Activated naive CD8-positive, alpha-beta T cell treated with anti-CD3 and anti-CD28 coated beads for 36 hours (primary cell): ENCODE results near the gene DYNLT5. TPM values are rescaled to one million over a fixed set of nuclear protein-coding genes. Genes with fewer than 3 reads are reported as not detected.
"Not testable (repeated sequence)": the region's sequence is repeated elsewhere in the genome, so short reads cannot be mapped to it uniquely, and the experiment has no call there.

ENCODE experiments used
- DNase-seq: peaks from one replicate; pipeline ENCODE4 v3.0.0; 2021
- H3K27ac Mint-ChIP-seq: one replicate; pipeline ENCODE4 v1.8.0; 2022; ENCODE audit warnings: mild to moderate bottlenecking, moderate library complexity, mixed read lengths
- H3K27me3 Mint-ChIP-seq: one replicate; pipeline ENCODE4 v1.8.0; 2022; ENCODE audit warnings: mild to moderate bottlenecking, mixed read lengths
- H3K36me3 Mint-ChIP-seq: one replicate; pipeline ENCODE4 v1.8.0; 2021; ENCODE audit warnings: mild to moderate bottlenecking, mixed read lengths
- H3K4me1 Mint-ChIP-seq: one replicate; pipeline ENCODE4 v1.8.0; 2021; ENCODE audit warnings: mixed read lengths
- H3K4me3 Mint-ChIP-seq: one replicate; pipeline ENCODE4 v1.8.0; 2022; ENCODE audit warnings: mild to moderate bottlenecking, moderate library complexity, mixed read lengths
- H3K9me3 Mint-ChIP-seq: one replicate; pipeline ENCODE4 v1.8.0; 2022; ENCODE audit warnings: mixed read lengths
- total RNA-seq, 2 experiments: library from RNA; stranded (reverse); gene quantifications; one replicate each; pipeline ENCODE4 v1.2.3, GENCODE V29; 2021

Gene DYNLT5
- total RNA-seq, 2 experiments from 2014 or later: not detected

GRCh38 chr1:66733348-66734017 lies 18.8 kb upstream of the DYNLT5 start:
- Mint-ChIP-seq H3K9me3 (peaks cover 3% of the 10 kb centered on the region), H3K27ac (no peak overlapping the region), H3K27me3 (peaks cover 3% of the 10 kb centered on the region), H3K4me3 (no peak overlapping the region), H3K36me3 (no peaks in the 10 kb centered on the region), H3K4me1 (peaks cover 16% of the 10 kb centered on the region)
- no peak for DNase-seq

DNA sequence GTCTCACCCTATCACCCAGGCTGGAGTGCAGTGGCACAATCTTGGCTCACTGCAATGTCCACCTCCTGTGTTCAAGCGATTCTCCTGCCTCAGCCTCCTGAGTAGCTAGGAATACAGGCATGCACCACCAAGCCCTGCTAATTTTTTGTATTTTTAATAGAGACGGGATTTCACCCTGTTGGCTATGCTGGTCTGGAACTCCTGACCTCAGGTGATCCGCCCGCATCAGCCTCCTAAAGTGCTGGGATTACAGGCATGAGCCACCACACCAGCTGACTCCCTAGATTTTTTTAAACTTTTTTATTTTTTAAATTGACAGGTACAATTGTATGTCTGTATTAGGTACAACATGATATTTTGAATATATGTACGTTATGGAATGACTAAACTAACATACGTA lies 17.7 kb upstream of the DYNLT5 start:
- not testable (repeated sequence) for H3K4me3 Mint-ChIP-seq, H3K9me3 Mint-ChIP-seq

GRCh38 chr1:66737836-66738235 lies 14.4 kb upstream of the DYNLT5 start:
- no peaks in the 10 kb centered on the region for H3K27me3 Mint-ChIP-seq
- H3K36me3 Mint-ChIP-seq: no peaks in the 10 kb centered on the region
- peaks cover 14% of the 10 kb centered on the region for H3K4me1 Mint-ChIP-seq
- no peak overlapping the region for H3K4me3 Mint-ChIP-seq
- H3K9me3 Mint-ChIP-seq: no peaks in the 10 kb centered on the region
- H3K27ac Mint-ChIP-seq: no peak overlapping the region
- no peak for DNase-seq

More for the DNA sequence above, 17.7 kb upstream of the DYNLT5 start:
- H3K4me1 Mint-ChIP-seq: peaks cover 15% of the 10 kb centered on the region
- not testable (repeated sequence) for DNase-seq, H3K27me3 Mint-ChIP-seq, H3K27ac Mint-ChIP-seq, H3K36me3 Mint-ChIP-seq

DNA sequence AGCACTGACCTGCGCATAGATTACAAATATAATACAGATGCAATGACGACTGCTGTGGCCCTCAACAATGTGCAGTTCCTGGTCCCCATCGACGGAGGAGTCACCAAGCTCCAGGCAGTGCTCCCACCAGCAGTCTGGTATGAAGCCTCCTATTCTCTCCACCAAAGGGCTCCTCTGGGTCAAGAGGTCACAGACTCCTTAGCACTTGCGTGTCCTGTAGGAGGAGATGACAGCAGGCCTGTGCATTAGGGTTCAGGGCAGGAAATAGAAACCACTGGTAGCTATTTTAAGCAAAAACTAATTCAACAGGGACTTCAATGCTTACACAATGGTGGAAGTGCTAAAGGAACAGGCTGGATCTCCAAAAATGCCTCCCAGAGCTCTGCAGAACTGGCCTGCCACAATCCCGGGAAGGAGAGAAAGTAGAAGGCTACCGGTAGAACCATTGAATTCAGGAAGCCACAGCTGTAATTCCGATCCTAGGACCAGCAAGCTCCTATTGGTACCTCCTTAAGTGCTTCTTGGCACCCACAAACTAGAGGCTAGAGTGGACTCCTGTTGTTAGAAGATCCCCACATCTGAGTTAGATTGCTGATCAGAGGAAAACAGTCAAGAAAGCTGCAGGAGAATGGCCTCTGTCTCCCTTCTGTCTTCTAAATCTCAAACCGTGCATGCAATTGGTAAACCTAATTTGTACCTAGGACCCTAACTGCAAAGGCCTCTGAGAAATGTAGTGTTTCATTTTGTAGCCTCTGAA lies 12.7 kb upstream of the DYNLT5 start:
- H3K4me1 Mint-ChIP-seq: peaks cover 11% of the 10 kb centered on the region
- no peaks in the 10 kb centered on the region for H3K36me3 Mint-ChIP-seq
- no peak for DNase-seq
- H3K27ac Mint-ChIP-seq: no peak overlapping the region
- no peak overlapping the region for H3K4me3 Mint-ChIP-seq
- peaks cover 3% of the 10 kb centered on the region for H3K27me3 Mint-ChIP-seq
- no peaks in the 10 kb centered on the region for H3K9me3 Mint-ChIP-seq

- no peaks in the 10 kb centered on the region for H3K9me3 Mint-ChIP-seq
- H3K27me3 Mint-ChIP-seq: peaks cover 33% of the 10 kb centered on the region
- no peak for DNase-seq
- H3K4me1 Mint-ChIP-seq: peaks cover 2% of the 10 kb centered on the region
- H3K27ac Mint-ChIP-seq: no peak overlapping the region
- no peaks in the 10 kb centered on the region for H3K36me3 Mint-ChIP-seq
- H3K4me3 Mint-ChIP-seq: no peak overlapping the region
Measured at GRCh38 chr1:66745451-66745850, 6.8 kb upstream of the DYNLT5 start.

DNA sequence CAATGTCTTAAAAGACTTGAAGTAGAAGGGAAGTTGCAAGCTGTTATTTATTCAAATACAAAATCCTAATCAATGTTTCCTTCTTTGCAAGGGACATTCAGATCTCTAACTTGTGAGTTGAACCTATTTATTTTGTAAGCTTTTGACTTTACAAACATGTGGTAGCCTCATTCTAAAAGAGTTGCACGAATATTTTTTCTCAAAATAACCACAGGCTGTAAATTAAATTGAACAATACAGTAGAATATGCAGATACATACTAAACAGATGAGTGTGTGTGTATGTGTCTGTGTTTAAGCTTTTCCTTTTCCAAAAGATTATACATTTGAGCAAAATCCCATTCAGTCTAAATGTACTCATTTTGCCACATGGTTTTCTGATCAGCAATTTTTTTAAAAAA lies 4.8 kb upstream of the DYNLT5 start:
- Mint-ChIP-seq H3K9me3 (no peaks in the 10 kb centered on the region), H3K36me3 (no peaks in the 10 kb centered on the region), H3K4me3 (no peak overlapping the region), H3K27ac (no peak overlapping the region), H3K27me3 (peaks cover 51% of the 10 kb centered on the region), H3K4me1 (peaks cover 9% of the 10 kb centered on the region)
- DNase-seq: no peak

DNA sequence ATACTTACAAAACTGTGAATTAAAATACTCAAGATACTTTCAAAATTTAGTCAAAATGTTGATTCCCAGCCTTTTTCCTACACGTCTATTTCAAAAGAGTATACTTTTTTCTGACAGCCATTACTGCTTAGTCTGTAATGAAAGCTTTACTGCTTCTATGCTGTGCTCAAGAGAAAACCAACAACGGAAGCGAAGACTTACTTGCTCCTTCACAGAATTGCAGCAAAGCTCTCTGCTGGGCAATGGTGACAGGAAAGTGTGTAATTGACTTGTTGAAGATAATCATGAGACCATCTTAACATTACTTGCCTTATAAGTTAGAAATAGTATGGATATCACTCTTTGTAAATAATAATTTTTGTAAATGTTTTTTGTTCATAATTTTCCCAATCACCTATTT lies 1.7 kb upstream of the DYNLT5 start:
- Mint-ChIP-seq H3K36me3 (no peaks in the 10 kb centered on the region), H3K4me1 (peaks cover 14% of the 10 kb centered on the region), H3K9me3 (no peaks in the 10 kb centered on the region), H3K27ac (no peak overlapping the region), H3K27me3 (peaks cover 70% of the 10 kb centered on the region), H3K4me3 (no peak overlapping the region)
- no peak for DNase-seq

DNA sequence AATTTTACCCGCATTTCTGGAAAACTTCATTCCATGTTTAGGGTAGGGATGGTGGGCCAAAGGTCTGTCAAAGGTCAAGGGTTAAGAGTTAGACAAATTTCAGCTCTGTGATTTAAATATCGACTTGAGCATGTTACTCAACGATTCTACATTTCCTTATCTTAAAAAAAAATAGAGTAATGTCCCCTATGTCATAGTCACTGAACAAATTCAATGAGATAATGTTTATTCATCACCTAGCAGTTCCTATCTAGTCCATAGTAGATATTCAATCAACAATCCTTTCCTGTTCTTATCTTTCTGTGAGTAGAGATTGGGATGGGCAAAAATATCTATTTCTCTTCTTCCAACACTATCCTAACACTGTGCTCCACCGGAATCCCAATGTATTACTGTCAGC lies 1.1 kb upstream of the DYNLT5 start:
- no peaks in the 10 kb centered on the region for H3K9me3 Mint-ChIP-seq
- H3K4me3 Mint-ChIP-seq: no peak overlapping the region
- H3K27me3 Mint-ChIP-seq: peaks cover 70% of the 10 kb centered on the region

GRCh38 chr1:66752671-66753371 lies 562 bp downstream of the DYNLT5 start:
- peak overlapping the region; percentile 58 for H3K4me3 Mint-ChIP-seq
- no peak overlapping the region for H3K27ac Mint-ChIP-seq
- no peak for DNase-seq
- H3K27me3 Mint-ChIP-seq: peaks cover 68% of the 10 kb centered on the region
- H3K36me3 Mint-ChIP-seq: no peaks in the 10 kb centered on the region
- H3K9me3 Mint-ChIP-seq: no peaks in the 10 kb centered on the region
- H3K4me1 Mint-ChIP-seq: peaks cover 14% of the 10 kb centered on the region

More for the DNA sequence above, 1.1 kb upstream of the DYNLT5 start:
- Mint-ChIP-seq H3K36me3 (no peaks in the 10 kb centered on the region), H3K4me1 (peaks cover 14% of the 10 kb centered on the region), H3K27ac (no peak overlapping the region)
- no peak for DNase-seq

GRCh38 chr1:66757722-66758240 lies 5.5 kb downstream of the DYNLT5 start:
- peaks cover 25% of the 10 kb centered on the region for H3K27me3 Mint-ChIP-seq
- no peak overlapping the region for H3K27ac Mint-ChIP-seq
- H3K36me3 Mint-ChIP-seq: no peaks in the 10 kb centered on the region
- DNase-seq: no peak
- H3K9me3 Mint-ChIP-seq: no peaks in the 10 kb centered on the region
- H3K4me3 Mint-ChIP-seq: no peak overlapping the region
- peaks cover 6% of the 10 kb centered on the region for H3K4me1 Mint-ChIP-seq

GRCh38 chr1:66758241-66758755 lies 6.0 kb downstream of the DYNLT5 start:
- no peak for DNase-seq
- H3K4me3 Mint-ChIP-seq: no peak overlapping the region
- no peaks in the 10 kb centered on the region for H3K36me3 Mint-ChIP-seq
- H3K27me3 Mint-ChIP-seq: peaks cover 20% of the 10 kb centered on the region
- no peaks in the 10 kb centered on the region for H3K9me3 Mint-ChIP-seq
- peaks cover 3% of the 10 kb centered on the region for H3K4me1 Mint-ChIP-seq
- no peak overlapping the region for H3K27ac Mint-ChIP-seq

GRCh38 chr1:66760506-66760905 lies 8.2 kb downstream of the DYNLT5 start:
- Mint-ChIP-seq H3K36me3 (no peaks in the 10 kb centered on the region), H3K4me1 (peaks cover 6% of the 10 kb centered on the region)

DNA sequence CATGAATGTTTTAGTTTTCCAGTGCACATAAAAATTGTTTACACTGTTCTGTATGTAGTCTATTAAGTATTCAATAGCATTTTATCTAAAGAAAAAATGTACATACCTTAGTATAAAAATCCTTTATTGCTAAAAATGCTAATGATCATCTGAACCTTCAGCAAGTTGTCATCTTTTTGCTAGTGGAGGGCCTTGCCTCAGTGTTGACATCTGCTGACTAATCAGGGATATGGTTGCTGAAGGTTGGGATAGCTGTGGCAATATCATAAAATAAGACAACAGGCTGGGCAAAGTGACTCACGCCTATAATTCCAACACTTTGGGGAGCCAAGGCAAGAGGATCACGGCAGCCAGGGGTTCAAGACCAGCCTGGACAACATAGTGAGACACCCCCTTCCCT lies 9.0 kb downstream of the DYNLT5 start:
- Mint-ChIP-seq H3K9me3 (no peaks in the 10 kb centered on the region), H3K36me3 (no peaks in the 10 kb centered on the region), H3K27me3 (peaks cover 6% of the 10 kb centered on the region), H3K4me1 (peaks cover 6% of the 10 kb centered on the region), H3K4me3 (no peak overlapping the region), H3K27ac (no peak overlapping the region)
- DNase-seq: no peak

More at GRCh38 chr1:66760506-66760905, 8.2 kb downstream of the DYNLT5 start:
- Mint-ChIP-seq H3K9me3 (no peaks in the 10 kb centered on the region), H3K4me3 (no peak overlapping the region), H3K27me3 (peaks cover 6% of the 10 kb centered on the region), H3K27ac (no peak overlapping the region)
- DNase-seq: no peak

DNA sequence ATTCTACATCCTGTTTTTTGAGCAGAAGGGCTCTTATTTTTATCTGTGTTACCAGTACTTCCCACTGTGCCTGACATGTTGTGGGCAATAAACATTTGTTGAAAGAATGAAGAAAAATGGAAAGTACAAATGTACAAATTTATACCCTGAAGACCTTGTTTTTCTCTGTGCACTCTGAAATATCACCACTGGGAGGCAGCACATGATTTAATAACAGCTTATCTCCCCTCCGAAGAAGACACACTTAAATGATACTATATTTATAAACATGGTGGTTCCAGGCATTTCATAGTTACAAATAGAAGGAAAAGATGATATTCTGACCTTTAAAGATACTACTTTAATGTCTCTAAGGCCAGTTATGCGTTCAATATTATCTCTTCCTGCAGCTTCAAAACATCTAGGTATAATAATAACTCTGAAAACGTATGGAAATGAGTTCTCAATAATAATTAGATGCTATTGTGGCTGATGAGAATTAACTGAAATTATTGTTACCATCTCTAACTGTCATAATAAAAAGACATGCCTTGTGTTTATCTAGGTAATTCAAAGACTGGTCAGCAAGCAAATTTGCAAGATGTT lies 12.8 kb downstream of the DYNLT5 start:
- peaks cover 21% of the 10 kb centered on the region for H3K4me1 Mint-ChIP-seq
- no peaks in the 10 kb centered on the region for H3K27me3 Mint-ChIP-seq

GRCh38 chr1:66767626-66768025 lies 15.4 kb downstream of the DYNLT5 start:
- no peaks in the 10 kb centered on the region for H3K36me3 Mint-ChIP-seq

More for the DNA sequence above, 12.8 kb downstream of the DYNLT5 start:
- DNase-seq: peak; percentile 26
- Mint-ChIP-seq H3K36me3 (no peaks in the 10 kb centered on the region), H3K9me3 (no peaks in the 10 kb centered on the region), H3K27ac (no peak overlapping the region), H3K4me3 (no peak overlapping the region)

More at GRCh38 chr1:66767626-66768025, 15.4 kb downstream of the DYNLT5 start:
- no peak for DNase-seq
- H3K4me3 Mint-ChIP-seq: no peak overlapping the region
- H3K27ac Mint-ChIP-seq: no peak overlapping the region
- H3K4me1 Mint-ChIP-seq: peaks cover 30% of the 10 kb centered on the region
- no peaks in the 10 kb centered on the region for H3K9me3 Mint-ChIP-seq
- H3K27me3 Mint-ChIP-seq: no peaks in the 10 kb centered on the region
